ENCODE results near the gene ITGAE. TPM values are rescaled to one million over a fixed set of nuclear protein-coding genes. Genes with fewer than 3 reads are reported as not detected.
A peak's percentile ranks its signal among the peaks of the same experiment; 100 is the strongest.

ITGAE gene
- total RNA-seq, 1 donor from 2014 or later, result 17.1 TPM

GRCh38 chr17:3773511-3773910 is 27.5 kb downstream of the ITGAE start:
- FAIRE-seq (no peak), DNase-seq (ENCODE audit: low read depth) (peak; percentile 32)
- no peaks in the 10 kb centered on the region for H3K36me3 ChIP-seq (ENCODE audit: control insufficient read depth, insufficient read depth, low read length)
- H3K27me3 ChIP-seq (ENCODE audit: control insufficient read depth, insufficient read depth, low read length), result no peaks in the 10 kb centered on the region
- H3K4me3 ChIP-seq (ENCODE audit: low read depth, low read length), result no peak overlapping the region
- TF ChIP-seq CTCF (IDR thresholded peaks at IDR 0.05; ENCODE audit: insufficient read depth, low read length, severe bottlenecking), result no peak

DNA sequence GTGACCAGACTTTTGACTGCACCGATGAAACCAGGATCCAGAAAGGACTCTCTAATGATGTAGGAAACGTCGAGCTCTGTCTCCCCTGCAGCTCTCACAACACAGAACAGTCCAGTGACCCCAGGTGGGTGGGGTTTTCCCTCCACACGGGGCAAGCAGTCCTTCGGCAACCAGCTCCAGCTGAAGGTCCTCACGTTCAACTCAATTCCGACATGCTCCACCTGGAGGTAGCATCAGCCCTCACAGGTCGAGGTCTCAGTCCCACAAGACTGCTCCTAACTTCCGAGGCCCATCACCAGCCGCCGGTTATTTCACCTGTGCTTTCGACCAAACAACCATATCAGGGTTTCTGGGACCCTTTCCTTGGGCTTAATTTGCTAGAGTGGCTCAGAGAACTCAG is 28.2 kb downstream of the ITGAE start:
- TF ChIP-seq CTCF (IDR thresholded peaks at IDR 0.05; ENCODE audit: insufficient read depth, low read length, severe bottlenecking), result no peak
- H3K27me3 ChIP-seq (ENCODE audit: control insufficient read depth, insufficient read depth, low read length), result no peaks in the 10 kb centered on the region
- no peak for FAIRE-seq
- H3K4me3 ChIP-seq (ENCODE audit: low read depth, low read length), result no peak overlapping the region
- DNase-seq (ENCODE audit: low read depth), result no peak
- no peaks in the 10 kb centered on the region for H3K36me3 ChIP-seq (ENCODE audit: control insufficient read depth, insufficient read depth, low read length)

- H3K27me3 ChIP-seq (ENCODE audit: control insufficient read depth, insufficient read depth, low read length), result no peaks in the 10 kb centered on the region
- DNase-seq (ENCODE audit: low read depth) (no peak), FAIRE-seq (no peak)
- no peaks in the 10 kb centered on the region for H3K36me3 ChIP-seq (ENCODE audit: control insufficient read depth, insufficient read depth, low read length)
- no peak for TF ChIP-seq CTCF (IDR thresholded peaks at IDR 0.05; ENCODE audit: insufficient read depth, low read length, severe bottlenecking)
- H3K4me3 ChIP-seq (ENCODE audit: low read depth, low read length), result no peak overlapping the region
These were observed 29.8 kb downstream of the ITGAE start for GRCh38 chr17:3771140-3771539.

GRCh38 chr17:3770466-3770865 is 30.5 kb downstream of the ITGAE start:
- TF ChIP-seq CTCF (IDR thresholded peaks at IDR 0.05; ENCODE audit: insufficient read depth, low read length, severe bottlenecking), result no peak
- no peak overlapping the region for H3K4me3 ChIP-seq (ENCODE audit: low read depth, low read length)
- DNase-seq (ENCODE audit: low read depth) (no peak), FAIRE-seq (no peak)
- no peaks in the 10 kb centered on the region for H3K27me3 ChIP-seq (ENCODE audit: control insufficient read depth, insufficient read depth, low read length)
- H3K36me3 ChIP-seq (ENCODE audit: control insufficient read depth, insufficient read depth, low read length), result no peaks in the 10 kb centered on the region

DNA sequence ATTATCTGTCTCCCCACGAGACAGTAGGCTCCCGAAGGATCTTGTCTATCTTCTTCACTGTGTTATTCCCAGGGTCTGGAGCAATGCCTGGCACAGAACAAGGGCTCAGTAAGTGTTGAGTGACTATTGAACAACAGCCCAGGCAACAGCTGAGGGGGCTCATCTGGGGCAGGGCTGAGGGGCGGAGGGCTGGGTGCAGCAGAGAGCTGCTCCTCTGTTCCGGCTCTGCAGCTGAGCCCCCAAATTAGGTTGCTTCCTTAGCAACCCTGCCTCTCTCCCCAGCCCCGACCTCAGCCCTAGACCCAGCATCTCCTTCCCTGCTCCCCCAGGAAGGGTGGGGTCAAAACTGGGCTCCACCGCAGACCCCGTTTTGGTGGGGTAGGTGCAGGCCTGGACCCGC is 32.2 kb downstream of the ITGAE start:
- no peak for DNase-seq (ENCODE audit: low read depth)
- no peak overlapping the region for H3K4me3 ChIP-seq (ENCODE audit: low read depth, low read length)
- no peak for FAIRE-seq
- H3K27me3 ChIP-seq (ENCODE audit: control insufficient read depth, insufficient read depth, low read length), result no peaks in the 10 kb centered on the region
- TF ChIP-seq CTCF (IDR thresholded peaks at IDR 0.05; ENCODE audit: insufficient read depth, low read length, severe bottlenecking), result no peak
- H3K36me3 ChIP-seq (ENCODE audit: control insufficient read depth, insufficient read depth, low read length), result no peaks in the 10 kb centered on the region

GRCh38 chr17:3768341-3768740 is 32.6 kb downstream of the ITGAE start:
- DNase-seq (ENCODE audit: low read depth), result no peak
- Histone ChIP-seq H3K27me3 (ENCODE audit: control insufficient read depth, insufficient read depth, low read length) (no peaks in the 10 kb centered on the region), H3K4me3 (ENCODE audit: low read depth, low read length) (no peak overlapping the region), H3K36me3 (ENCODE audit: control insufficient read depth, insufficient read depth, low read length) (no peaks in the 10 kb centered on the region)
- no peak for FAIRE-seq
- TF ChIP-seq CTCF (IDR thresholded peaks at IDR 0.05; ENCODE audit: insufficient read depth, low read length, severe bottlenecking), result no peak

All from bronchial epithelial cell (primary cell).